ENCODE data around the gene CYP4F8.
"Not testable (repeated sequence)": the region's sequence is repeated elsewhere in the genome, so short reads cannot be mapped to it uniquely, and the experiment has no call there.

Gene CYP4F8

DNA sequence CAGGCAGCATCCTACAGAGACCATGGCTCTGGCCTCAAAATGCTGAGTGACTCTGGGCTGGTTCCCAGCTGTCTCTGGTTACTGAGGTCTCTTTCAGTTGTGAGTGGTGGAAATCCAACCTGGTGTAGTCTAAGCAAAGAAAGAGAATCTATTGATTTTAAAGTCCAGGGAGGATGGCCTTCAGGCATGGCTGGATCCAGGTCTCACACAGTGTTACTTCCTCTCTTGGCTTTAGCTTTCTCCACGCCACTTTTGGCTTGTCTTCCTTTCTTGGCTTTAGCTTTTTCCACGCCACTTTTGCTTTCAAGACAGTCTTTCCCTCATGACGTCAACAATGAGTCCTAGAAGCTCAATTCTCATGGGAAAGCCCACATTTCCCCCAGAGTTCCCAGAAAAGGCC, 29.8 kb downstream of the CYP4F8 start:
- DNase-seq, result no peak

DNA sequence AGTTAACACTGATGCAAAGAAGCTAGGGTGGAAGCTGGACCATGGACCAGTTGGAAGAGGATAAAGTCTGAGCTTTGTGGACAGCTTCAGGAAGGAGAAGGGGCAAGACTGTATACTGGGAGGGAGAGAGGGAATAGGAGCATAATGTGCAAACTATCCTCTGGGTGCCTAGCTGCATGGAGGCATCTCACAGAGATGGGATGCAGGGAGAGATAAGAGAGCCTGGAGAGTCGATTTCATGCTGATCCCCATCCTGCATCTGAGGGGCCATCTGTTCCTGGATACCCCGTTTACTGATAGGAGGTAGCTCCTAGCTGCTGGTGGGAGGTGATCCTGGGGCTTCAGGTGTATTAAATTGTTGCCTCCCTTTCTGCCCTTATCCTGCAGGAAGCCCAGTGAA, 34.5 kb downstream of the CYP4F8 start:
- DNase-seq, result no peak

GRCh38 chr19:15650123-15650522, 35.1 kb downstream of the CYP4F8 start:
- not testable (repeated sequence) for DNase-seq

- DNase-seq, result no peak
Observed at GRCh38 chr19:15651791-15652190, 36.8 kb downstream of the CYP4F8 start.

GRCh38 chr19:15652559-15653278, 37.7 kb downstream of the CYP4F8 start:
- no peak for DNase-seq

- no peak for DNase-seq
Observed at GRCh38 chr19:15656467-15656866, 41.4 kb downstream of the CYP4F8 start.

GRCh38 chr19:15663247-15663646, 48.2 kb downstream of the CYP4F8 start:
- DNase-seq, result no peak

DNA sequence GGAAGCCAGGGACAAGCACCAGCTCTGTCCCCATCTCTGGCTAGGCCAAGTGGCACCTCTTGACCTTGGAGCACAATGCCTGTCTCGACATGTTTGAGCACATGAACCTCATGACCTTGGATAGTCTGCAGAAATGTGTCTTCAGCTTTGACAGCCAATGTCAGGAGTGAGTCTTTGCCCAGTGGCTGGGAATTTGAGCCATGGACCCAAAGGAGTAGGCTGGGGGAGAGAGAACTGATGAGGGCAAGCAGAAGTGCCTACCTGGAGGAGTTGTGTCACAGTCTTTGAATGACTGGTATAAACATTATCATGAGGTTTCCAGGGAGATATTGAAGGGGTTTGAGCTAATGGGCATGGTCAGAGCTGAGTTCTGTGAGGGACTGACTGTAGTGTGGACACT, 51.2 kb downstream of the CYP4F8 start:
- DNase-seq, result no peak

DNA sequence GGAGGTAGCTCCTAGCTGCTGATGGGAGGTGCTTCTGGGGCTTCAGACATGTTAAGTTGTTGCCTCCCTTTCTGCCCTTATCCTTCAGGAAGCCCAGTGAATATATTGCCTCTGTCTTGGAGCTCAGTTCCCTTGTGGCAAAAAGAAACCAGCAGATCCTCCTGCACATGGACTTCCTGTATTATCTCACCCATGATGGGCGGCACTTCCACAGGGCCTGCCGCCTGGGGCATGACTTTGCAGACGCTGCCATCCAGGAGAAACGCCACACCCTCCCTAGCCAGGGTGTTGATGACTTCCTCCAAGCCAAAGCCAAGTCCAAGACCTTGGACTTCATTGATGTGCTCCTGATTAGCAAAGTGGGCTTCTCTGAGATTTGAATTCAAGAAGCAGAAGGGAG, 51.9 kb downstream of the CYP4F8 start:
- no peak for DNase-seq

GRCh38 chr19:15669440-15669839, 54.4 kb downstream of the CYP4F8 start:
- DNase-seq, result no peak

DNA sequence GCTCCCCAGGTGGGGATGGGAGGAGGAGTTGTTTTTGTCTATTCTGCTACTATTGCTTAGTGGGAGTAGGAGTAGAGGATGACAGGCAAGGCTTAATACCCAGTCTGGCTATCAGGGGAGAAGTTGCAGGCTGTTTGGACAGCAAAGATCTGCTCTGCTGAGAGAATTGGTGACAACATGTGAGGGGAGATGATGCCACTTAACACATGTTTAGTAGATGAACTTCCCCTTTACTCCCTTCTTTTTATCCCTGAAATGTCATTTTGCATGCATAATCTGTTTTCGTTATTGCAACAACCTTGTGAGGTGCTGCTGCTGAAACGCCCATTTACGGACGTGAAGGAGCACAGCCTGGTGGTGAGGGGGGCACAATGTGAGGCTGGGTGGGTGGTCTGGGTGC, 54.9 kb downstream of the CYP4F8 start:
- DNase-seq, result no peak

DNA sequence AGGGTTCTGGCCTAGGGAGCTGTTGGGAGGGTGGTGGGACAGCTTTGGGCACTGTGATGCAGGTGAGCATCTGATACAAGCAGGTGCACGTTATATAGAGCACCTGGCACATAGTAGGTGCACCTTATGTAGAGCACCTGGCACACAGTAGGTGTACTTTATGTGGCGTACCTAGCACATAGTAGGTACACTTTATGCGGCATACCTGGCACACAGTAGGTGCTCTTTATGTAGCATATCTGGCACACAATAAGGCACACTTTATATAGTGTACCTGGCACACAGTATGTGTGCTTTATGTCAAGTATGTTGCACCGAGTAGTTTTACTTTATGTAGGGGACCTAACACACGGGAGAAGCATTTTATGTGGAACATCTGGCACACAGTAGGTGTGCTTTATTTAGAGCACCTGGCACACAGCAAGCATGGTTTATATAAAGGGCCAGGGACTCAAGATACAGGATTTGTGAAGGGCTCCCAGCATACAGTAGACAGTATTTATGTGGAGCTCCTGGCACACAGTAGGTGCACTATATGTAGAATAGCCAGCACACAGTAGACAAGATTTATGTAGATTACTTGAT, 56.3 kb downstream of the CYP4F8 start:
- DNase-seq, result no peak

- no peak for DNase-seq
Observed at GRCh38 chr19:15671891-15672579, 57.0 kb downstream of the CYP4F8 start.

DNA sequence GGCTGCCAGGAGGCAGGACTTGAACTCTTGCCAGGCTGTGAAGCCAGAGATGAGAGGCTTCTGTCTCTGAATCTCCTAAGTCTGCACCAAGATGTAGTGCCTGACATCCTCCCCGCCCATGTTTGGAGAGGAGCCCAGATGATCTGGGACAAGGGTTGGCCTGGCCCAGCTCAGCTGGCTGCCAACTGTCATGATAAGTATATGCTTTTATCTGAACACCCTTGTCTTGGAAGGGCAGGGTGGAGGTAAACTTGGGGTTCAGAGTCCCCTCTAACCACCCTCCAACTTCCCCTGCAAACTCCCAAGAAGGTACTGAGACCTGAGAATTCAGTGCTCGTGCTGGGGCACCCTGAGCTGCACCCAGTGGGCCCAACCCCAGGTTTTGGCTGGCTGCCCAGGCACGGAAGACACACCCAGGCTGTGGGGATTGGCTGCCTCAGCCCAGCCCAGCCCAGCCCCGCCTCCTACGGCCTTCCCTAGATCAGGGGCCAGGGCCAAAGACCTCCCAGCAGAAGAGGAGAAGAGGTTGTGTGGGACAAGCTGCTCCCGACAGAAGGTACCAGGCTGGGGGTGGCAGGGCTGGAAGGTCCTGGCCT, 57.7 kb downstream of the CYP4F8 start, which contains the start of gene CYP4F12:
Gene CYP4F12, plus strand, starts transcription at position 508 of the 596 bp plus-strand sequence. CDS start 443 bp downstream, outside the sequence.
- no peak for DNase-seq

DNA sequence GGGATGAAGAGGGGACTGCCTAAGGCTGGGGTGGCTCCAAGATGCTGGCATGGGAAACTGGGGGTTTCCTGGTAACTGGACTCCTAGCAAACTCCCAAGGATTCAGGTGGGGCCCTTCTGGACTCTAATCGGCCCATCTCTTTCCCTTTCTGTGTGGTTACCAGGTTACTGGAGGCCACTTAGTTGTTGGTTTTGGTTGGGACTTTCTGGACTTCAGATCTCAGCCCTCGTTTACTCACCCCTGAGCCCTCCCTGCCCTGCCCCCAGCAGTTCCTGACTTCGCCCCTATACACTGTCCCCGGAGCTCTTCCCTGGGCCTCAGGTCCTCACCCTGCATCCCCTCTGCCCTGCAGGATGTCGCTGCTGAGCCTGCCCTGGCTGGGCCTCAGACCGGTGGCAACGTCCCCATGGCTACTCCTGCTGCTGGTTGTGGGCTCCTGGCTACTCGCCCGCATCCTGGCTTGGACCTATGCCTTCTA, 58.2 kb downstream of the CYP4F8 start:
- no peak for DNase-seq

- DNase-seq, result no peak
Observed at GRCh38 chr19:15675560-15675959, 60.5 kb downstream of the CYP4F8 start.

- DNase-seq, result no peak
Observed at GRCh38 chr19:15679089-15679488, 64.1 kb downstream of the CYP4F8 start.

- DNase-seq, result not testable (repeated sequence)
Observed at GRCh38 chr19:15679865-15680264, 64.8 kb downstream of the CYP4F8 start.

All from GF-D8 (cell line).